Right atrium auricular region (tissue), 2 donors: Measurements from ENCODE around the gene LIPT2. TPM values are rescaled to one million over a fixed set of nuclear protein-coding genes. Genes with fewer than 3 reads are reported as not detected.
"Not testable (repeated sequence)": the region's sequence is repeated elsewhere in the genome, so short reads cannot be mapped to it uniquely, and the experiment has no call there.

Experiments used
- DNase-seq: peaks from one replicate; pipeline ENCODE4 v3.0.0-alpha.2; 2019; ENCODE audit warnings: low spot score
- H3K27ac ChIP-seq, 2 donors: fragments of 200-600 bp; sonication (generic); 1 replicate in 1 of 2; 2 replicates in 1 of 2; pipeline ENCODE4 v1.5.1; 2016 to 2019
- H3K27me3 ChIP-seq, 2 donors: fragments of 200-600 bp; sonication (generic); one replicate each; pipeline versions ENCODE4 v1.5.1 to v1.6.0; 2017 to 2019
- H3K36me3 ChIP-seq: fragments of 200-600 bp; sonication (generic); one replicate; pipeline ENCODE4 v1.5.1; 2016
- H3K4me1 ChIP-seq, 2 donors: fragments of 200-600 bp; sonication (generic); one replicate each; pipeline versions ENCODE4 v1.5.1 to v1.6.0; 2017 to 2019
- H3K4me3 ChIP-seq, 2 donors: fragments of 200-600 bp; sonication (generic); 1 replicate in 1 of 2; 2 replicates in 1 of 2; pipeline ENCODE4 v1.5.1; 2017 to 2019; ENCODE audit warnings: mild to moderate bottlenecking in 1 of 2, moderate library complexity in 1 of 2
- H3K9me3 ChIP-seq, 2 donors: fragments of 200-600 bp; sonication (generic); one replicate each; pipeline ENCODE4 v1.5.1; 2019
- CTCF ChIP-seq, 2 donors: fragments of 200-600 bp; sonication (generic); IDR thresholded peaks; one replicate each; pipeline ENCODE4 v1.5.1; 2019; ENCODE audit warnings: antibody characterized with exemption in 2 of 2
- total RNA-seq, 2 donors: library from RNA; depleted of rRNA; stranded (reverse); fragments of >200 nt; gene quantifications; one replicate each; pipeline ENCODE4 v1.1.0, GENCODE V29; 2016

LIPT2 gene
- total RNA-seq, 2 donors from 2014 or later = 2.9 to 4.8 TPM

DNA sequence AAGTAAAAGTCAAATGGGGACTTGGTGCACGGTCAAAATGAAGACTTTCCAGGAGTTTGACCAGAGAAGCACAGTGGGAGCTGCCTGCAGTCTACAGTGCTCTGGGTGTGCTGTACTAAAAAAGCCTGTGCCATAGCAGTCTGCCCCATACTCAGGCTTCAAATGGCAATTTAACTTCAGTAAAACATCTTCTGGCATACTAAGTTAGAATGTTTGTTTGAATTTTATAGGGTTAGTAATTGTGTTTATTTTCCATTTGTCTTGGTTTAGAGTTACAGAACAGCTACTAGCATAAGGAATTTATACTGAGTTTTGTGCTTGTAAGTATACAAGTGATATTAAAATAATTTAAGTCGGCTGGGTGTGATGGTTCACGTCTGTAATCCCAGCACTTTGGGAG lies 29.3 kb upstream of the LIPT2 start:
- H3K36me3 ChIP-seq = no peaks in the 10 kb centered on the region
- DNase-seq = no peak
- no peak overlapping the region for H3K27ac ChIP-seq
- H3K9me3 ChIP-seq = no peaks in the 10 kb centered on the region
- no peaks in the 10 kb centered on the region for H3K4me1 ChIP-seq
- no peak for TF ChIP-seq CTCF (IDR thresholded peaks at IDR 0.05)
- H3K27me3 ChIP-seq = no peaks in the 10 kb centered on the region
- no peak overlapping the region for H3K4me3 ChIP-seq

- no peaks in the 10 kb centered on the region for H3K9me3 ChIP-seq
- no peak overlapping the region for H3K27ac ChIP-seq
- no peaks in the 10 kb centered on the region for H3K4me1 ChIP-seq
- H3K27me3 ChIP-seq = no peaks in the 10 kb centered on the region
- H3K36me3 ChIP-seq = no peaks in the 10 kb centered on the region
- H3K4me3 ChIP-seq = no peak overlapping the region
- DNase-seq = no peak
- no peak for TF ChIP-seq CTCF (IDR thresholded peaks at IDR 0.05)
Observed at GRCh38 chr11:74521666-74522252, 28.2 kb upstream of the LIPT2 start.

DNA sequence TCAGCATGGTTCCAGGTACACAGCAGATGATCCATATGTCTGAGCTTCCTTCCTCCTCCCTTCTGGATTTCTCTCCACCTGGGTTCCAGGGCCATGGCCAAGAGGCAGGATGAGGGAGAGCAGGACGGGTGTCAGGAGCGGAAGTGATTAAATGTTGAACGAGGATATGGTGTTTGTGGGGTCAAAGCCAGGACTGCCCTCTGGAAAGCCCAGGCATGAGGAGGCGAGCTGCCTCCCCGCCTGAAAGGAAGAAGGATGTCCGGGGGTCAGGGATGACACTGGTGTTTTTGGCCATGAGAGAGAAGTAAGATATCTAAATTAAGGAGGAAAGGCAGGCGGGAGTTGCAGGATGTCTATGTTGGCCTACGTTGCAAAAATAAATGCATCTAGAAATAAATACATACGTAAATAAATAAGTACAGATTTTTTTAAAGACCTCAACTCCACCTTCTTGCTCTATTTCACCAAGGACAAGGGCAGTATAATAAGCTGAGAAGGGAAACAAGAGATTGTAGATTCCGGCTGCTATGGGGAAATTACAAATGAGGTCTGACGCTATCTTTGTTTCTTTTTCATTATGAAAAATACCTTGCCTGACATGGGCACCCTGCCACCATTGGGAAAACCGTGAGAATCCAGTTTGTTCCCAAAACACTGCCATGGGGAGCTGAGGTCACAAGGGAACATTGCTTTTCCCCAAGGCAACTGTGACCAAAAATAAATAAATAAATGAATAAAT lies 27.6 kb upstream of the LIPT2 start:
- Histone ChIP-seq H3K4me1 (no peaks in the 10 kb centered on the region), H3K9me3 (no peaks in the 10 kb centered on the region), H3K27me3 (no peaks in the 10 kb centered on the region), H3K27ac (no peak overlapping the region), H3K36me3 (no peaks in the 10 kb centered on the region), H3K4me3 (no peak overlapping the region)
- TF ChIP-seq CTCF (IDR thresholded peaks at IDR 0.05) = no peak
- no peak for DNase-seq

- no peak overlapping the region for H3K4me3 ChIP-seq
- H3K9me3 ChIP-seq = no peaks in the 10 kb centered on the region
- H3K27me3 ChIP-seq = no peaks in the 10 kb centered on the region
- H3K27ac ChIP-seq = no peak overlapping the region
- H3K4me1 ChIP-seq = no peaks in the 10 kb centered on the region
- H3K36me3 ChIP-seq = no peaks in the 10 kb centered on the region
- no peak for DNase-seq
- TF ChIP-seq CTCF (IDR thresholded peaks at IDR 0.05) = no peak
Observed at GRCh38 chr11:74520316-74520715, 26.8 kb upstream of the LIPT2 start.

- Histone ChIP-seq H3K9me3 (no peaks in the 10 kb centered on the region), H3K4me1 (no peaks in the 10 kb centered on the region), H3K36me3 (no peaks in the 10 kb centered on the region), H3K27me3 (no peaks in the 10 kb centered on the region), H3K4me3 (no peak overlapping the region), H3K27ac (no peak overlapping the region)
- DNase-seq = no peak
- TF ChIP-seq CTCF (IDR thresholded peaks at IDR 0.05) = no peak
Observed at GRCh38 chr11:74519710-74520109, 26.2 kb upstream of the LIPT2 start.

DNA sequence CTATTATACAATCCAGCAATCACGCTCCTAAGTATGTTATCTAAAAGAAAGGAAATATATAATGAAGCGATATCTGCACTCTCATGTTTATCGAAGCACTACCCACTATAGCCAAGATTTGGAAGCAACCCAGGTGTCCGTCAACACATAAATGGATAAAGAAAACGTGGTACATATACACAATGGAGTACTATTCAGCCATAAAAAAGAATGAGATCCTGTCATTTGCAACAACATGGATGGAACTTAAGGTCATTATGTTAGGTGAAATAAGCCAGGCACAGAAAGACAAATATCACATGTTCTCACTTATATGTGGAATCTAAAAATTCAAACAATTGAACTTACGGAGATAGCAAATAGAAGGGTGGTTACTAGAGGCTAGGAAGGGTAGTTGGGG lies 24.1 kb upstream of the LIPT2 start:
- H3K4me1 ChIP-seq, H3K4me3 ChIP-seq, H3K36me3 ChIP-seq, H3K9me3 ChIP-seq, H3K27ac ChIP-seq, H3K27me3 ChIP-seq, DNase-seq: not testable (repeated sequence)
